ENCODE data around the gene RPS26.

DNA sequence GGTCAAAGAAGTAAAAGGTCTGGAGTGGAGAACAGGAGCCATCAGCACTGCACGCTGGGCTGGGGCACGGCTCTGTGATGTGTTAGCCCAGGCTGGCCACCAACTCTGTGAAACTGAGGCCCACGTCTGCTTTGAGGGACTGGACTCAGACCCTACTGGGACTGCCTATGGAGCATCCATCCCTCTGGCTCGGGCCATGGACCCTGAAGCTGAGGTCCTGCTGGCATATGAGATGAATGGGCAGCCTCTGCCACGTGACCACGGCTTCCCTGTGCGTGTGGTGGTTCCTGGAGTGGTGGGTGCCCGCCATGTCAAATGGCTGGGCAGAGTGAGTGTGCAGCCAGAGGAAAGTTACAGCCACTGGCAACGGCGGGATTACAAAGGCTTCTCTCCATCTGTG is 37.5 kb upstream of the RPS26 start:
- TF ChIP-seq EZH2 (IDR thresholded peaks at IDR 0.05) (no peak), POLR2A (IDR thresholded peaks at IDR 0.05; ENCODE audit: borderline replicate concordance, extremely low read depth, insufficient read depth, insufficient read length) (no peak), ZFX (IDR thresholded peaks at IDR 0.05) (no peak)
- TF ChIP-seq, protein P1, sequence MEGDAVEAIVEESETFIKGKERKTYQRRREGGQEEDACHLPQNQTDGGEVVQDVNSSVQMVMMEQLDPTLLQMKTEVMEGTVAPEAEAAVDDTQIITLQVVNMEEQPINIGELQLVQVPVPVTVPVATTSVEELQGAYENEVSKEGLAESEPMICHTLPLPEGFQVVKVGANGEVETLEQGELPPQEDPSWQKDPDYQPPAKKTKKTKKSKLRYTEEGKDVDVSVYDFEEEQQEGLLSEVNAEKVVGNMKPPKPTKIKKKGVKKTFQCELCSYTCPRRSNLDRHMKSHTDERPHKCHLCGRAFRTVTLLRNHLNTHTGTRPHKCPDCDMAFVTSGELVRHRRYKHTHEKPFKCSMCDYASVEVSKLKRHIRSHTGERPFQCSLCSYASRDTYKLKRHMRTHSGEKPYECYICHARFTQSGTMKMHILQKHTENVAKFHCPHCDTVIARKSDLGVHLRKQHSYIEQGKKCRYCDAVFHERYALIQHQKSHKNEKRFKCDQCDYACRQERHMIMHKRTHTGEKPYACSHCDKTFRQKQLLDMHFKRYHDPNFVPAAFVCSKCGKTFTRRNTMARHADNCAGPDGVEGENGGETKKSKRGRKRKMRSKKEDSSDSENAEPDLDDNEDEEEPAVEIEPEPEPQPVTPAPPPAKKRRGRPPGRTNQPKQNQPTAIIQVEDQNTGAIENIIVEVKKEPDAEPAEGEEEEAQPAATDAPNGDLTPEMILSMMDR (IDR thresholded peaks at IDR 0.05 in 2 of 3, conservative IDR thresholded peaks at IDR 0.05 in 1 of 3; ENCODE audit: borderline replicate concordance in 1 of 3, insufficient read depth in 1 of 3, low read depth in 2 of 3, low read length in 2 of 3): no peak

Measured in HCT116 (cell line).